Epithelial cell of esophagus (primary cell): ENCODE data around the gene POP7.

ENCODE experiments used
- DNase-seq: peaks from one replicate; pipeline ENCODE4 v3.0.0; 2010; ENCODE audit warnings: low read depth
- H3K4me3 ChIP-seq: 2 replicates; pipeline ENCODE4 v1.5.1; 2011; ENCODE audit warnings: mild to moderate bottlenecking, low read length, control low read depth
- CTCF ChIP-seq: IDR thresholded peaks from 2 replicates; pipeline ENCODE4 v1.5.1; 2011; ENCODE audit warnings: low read depth, mild to moderate bottlenecking, low read length, control low read depth, inconsistent platforms; ENCODE audit not compliant: insufficient read depth; ENCODE audit errors: missing control alignments

POP7 gene

GRCh38 chr7:100736671-100737070 lies 30.8 kb downstream of the POP7 start:
- DNase-seq, result no peak
- no peak overlapping the region for H3K4me3 ChIP-seq
- no peak for TF ChIP-seq CTCF

GRCh38 chr7:100739934-100740333 lies 34.0 kb downstream of the POP7 start:
- no peak for DNase-seq
- TF ChIP-seq CTCF, result no peak
- no peak overlapping the region for H3K4me3 ChIP-seq

GRCh38 chr7:100744605-100745004 lies 38.7 kb downstream of the POP7 start:
- H3K4me3 ChIP-seq, result no peak overlapping the region
- TF ChIP-seq CTCF, result no peak
- no peak for DNase-seq

GRCh38 chr7:100745184-100745583 lies 39.3 kb downstream of the POP7 start:
- TF ChIP-seq CTCF, result no peak
- no peak for DNase-seq
- peak overlapping the region; percentile 29 for H3K4me3 ChIP-seq

- H3K4me3 ChIP-seq, result no peak overlapping the region
- DNase-seq, result no peak
- no peak for TF ChIP-seq CTCF
Measured at GRCh38 chr7:100752994-100753393, 47.1 kb downstream of the POP7 start.

GRCh38 chr7:100753750-100754149 lies 47.8 kb downstream of the POP7 start:
- no peak overlapping the region for H3K4me3 ChIP-seq
- no peak for DNase-seq
- no peak for TF ChIP-seq CTCF
